Lung (tissue), 12 donors: ENCODE data around the gene PAX6. TPM values are rescaled to one million over a fixed set of nuclear protein-coding genes. Genes with fewer than 3 reads are reported as not detected.

Experiments used
- ATAC-seq: fragments of 200-7000 bp; cut with Tn5 transposase; one replicate; pipeline ENCODE4 v1.9.1; 2020; ENCODE audit warnings: moderate number of reproducible peaks; ENCODE audit not compliant: insufficient read depth, low FRiP score
- DNase-seq, 3 donors: peaks; one replicate each; pipeline ENCODE4 v3.0.0-alpha.2; 2013 to 2017
- H3K27ac ChIP-seq, 2 donors: one replicate each; pipeline ENCODE4 v1.5.1; 2013; ENCODE audit warnings: mild to moderate bottlenecking in 2 of 2, moderate library complexity in 2 of 2, control low read depth in 1 of 2, inconsistent platforms in 1 of 2, low read depth in 1 of 2, low read length in 1 of 2
- H3K27me3 ChIP-seq, 3 donors: one replicate each; pipeline ENCODE4 v1.5.1; 2013; ENCODE audit warnings: low read length in 2 of 3; ENCODE audit not compliant: control insufficient read depth in 3 of 3, insufficient read depth in 3 of 3
- H3K36me3 ChIP-seq, 4 donors: one replicate each; pipeline ENCODE4 v1.5.1; 2013; ENCODE audit warnings: low read length in 4 of 4, mild to moderate bottlenecking in 1 of 4, moderate library complexity in 1 of 4; ENCODE audit not compliant: control insufficient read depth in 4 of 4, insufficient read depth in 4 of 4
- H3K4me1 ChIP-seq, 5 donors: one replicate each; pipeline ENCODE4 v1.5.1; 2013; ENCODE audit warnings: low read length in 5 of 5, mild to moderate bottlenecking in 2 of 5, moderate library complexity in 1 of 5; ENCODE audit not compliant: control insufficient read depth in 5 of 5, insufficient read depth in 5 of 5
- H3K4me3 ChIP-seq: one replicate; pipeline ENCODE4 v1.5.1; 2013; ENCODE audit warnings: mild to moderate bottlenecking, control low read depth, moderate library complexity
- H3K9ac ChIP-seq, 2 donors: one replicate each; pipeline ENCODE4 v1.5.1; 2013; ENCODE audit warnings: low read length in 2 of 2, control low read depth in 1 of 2; ENCODE audit not compliant: insufficient read depth in 1 of 2
- H3K9me3 ChIP-seq, 4 donors: one replicate each; pipeline ENCODE4 v1.5.1; 2013; ENCODE audit warnings: low read length in 3 of 4, mild to moderate bottlenecking in 1 of 4, moderate library complexity in 1 of 4; ENCODE audit not compliant: control insufficient read depth in 4 of 4, insufficient read depth in 3 of 4
- WGBS, 2 donors: extraction: QIAGEN DNeasy Blood & Tissue Kit; methylation state at CpG; one replicate each; pipeline ENCODE4 v1.1.7; 2013; 5-methylcytosine and 5-hydroxymethylcytosine counted together
- polyA plus RNA-seq, 2 donors: library from polyadenylated mRNA; stranded (reverse); fragments of 200-250 nt; gene quantifications; one replicate each; pipeline ENCODE4 v1.2.1, GENCODE V29; 2013
- total RNA-seq, 2 donors: library from RNA; depleted of rRNA in 1 of 2; stranded (reverse); fragments of >200 nt in 1 of 2; gene quantifications; one replicate each; pipeline ENCODE4 v1.2.1, GENCODE V29; 2014 to 2021
- TF ChIP-seq, protein P1 (sequence below): IDR thresholded peaks from 2 replicates; pipeline ENCODE4 v1.5.1; 2012; ENCODE audit warnings: mild to moderate bottlenecking; ENCODE audit errors: control extremely low read depth, extremely low read depth
- donor health status: control.
- donor health status: control.
- donor health status: Bipolar disorder and iron deficiency.
- donor health status: healthy.
- donor health status: DM: yes; HTN: yes; CAD: no.

The PAX6 gene
- total and polyA plus RNA-seq, 4 donors = 0.01 TPM; not detected in 3

DNA sequence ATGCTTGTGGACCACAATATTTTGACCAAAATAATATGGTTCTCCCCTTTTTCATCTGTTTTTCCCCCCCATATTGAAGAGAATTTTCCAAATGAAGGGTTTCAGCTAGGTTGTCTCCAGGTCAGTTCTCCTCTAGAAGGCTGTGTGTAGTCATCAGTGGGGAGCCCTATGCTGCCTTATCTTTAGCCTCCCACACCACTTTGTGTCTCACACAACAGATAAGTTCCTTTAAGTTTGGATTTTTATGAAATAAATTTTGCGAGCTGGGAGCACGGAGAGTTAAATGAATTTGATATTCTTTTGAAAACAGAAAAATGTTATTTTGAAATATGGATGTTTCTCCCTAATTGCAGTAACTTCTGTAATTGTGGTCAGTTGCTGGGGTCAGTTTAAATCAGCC is 28.9 kb downstream of the PAX6 start:
- DNase-seq (no peak), ATAC-seq (no peak)
- 92 to 98% methylated on average over 2 of the region's 2 CpGs for WGBS, 2 donors
- H3K27me3 ChIP-seq = peaks cover 0 to 23% (median 0%) of the 10 kb centered on the region in 3 donors
- TF ChIP-seq, protein P1, sequence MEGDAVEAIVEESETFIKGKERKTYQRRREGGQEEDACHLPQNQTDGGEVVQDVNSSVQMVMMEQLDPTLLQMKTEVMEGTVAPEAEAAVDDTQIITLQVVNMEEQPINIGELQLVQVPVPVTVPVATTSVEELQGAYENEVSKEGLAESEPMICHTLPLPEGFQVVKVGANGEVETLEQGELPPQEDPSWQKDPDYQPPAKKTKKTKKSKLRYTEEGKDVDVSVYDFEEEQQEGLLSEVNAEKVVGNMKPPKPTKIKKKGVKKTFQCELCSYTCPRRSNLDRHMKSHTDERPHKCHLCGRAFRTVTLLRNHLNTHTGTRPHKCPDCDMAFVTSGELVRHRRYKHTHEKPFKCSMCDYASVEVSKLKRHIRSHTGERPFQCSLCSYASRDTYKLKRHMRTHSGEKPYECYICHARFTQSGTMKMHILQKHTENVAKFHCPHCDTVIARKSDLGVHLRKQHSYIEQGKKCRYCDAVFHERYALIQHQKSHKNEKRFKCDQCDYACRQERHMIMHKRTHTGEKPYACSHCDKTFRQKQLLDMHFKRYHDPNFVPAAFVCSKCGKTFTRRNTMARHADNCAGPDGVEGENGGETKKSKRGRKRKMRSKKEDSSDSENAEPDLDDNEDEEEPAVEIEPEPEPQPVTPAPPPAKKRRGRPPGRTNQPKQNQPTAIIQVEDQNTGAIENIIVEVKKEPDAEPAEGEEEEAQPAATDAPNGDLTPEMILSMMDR = no peak
- H3K36me3 ChIP-seq = peaks cover 0 to 2% (median 0%) of the 10 kb centered on the region in 4 donors
- peaks cover 0 to 2% (median 0%) of the 10 kb centered on the region in 4 donors for H3K9me3 ChIP-seq
- no peak overlapping the region for H3K9ac ChIP-seq
- no peaks in the 10 kb centered on the region for H3K4me1 ChIP-seq
- no peak overlapping the region for H3K4me3 ChIP-seq
- no peak overlapping the region for H3K27ac ChIP-seq

GRCh38 chr11:31780480-31780971 is 30.6 kb downstream of the PAX6 start:
- 92 to 98% methylated on average over 5 of the region's 5 CpGs for WGBS, 2 donors
- ATAC-seq (no peak), DNase-seq (no peak)
- Histone ChIP-seq H3K27ac (no peak overlapping the region), H3K36me3 (no peaks in the 10 kb centered on the region), H3K4me1 (no peaks in the 10 kb centered on the region), H3K9me3 (peaks cover 0 to 2% (median 0%) of the 10 kb centered on the region in 4 donors), H3K9ac (no peak overlapping the region), H3K27me3 (peaks cover 0 to 12% (median 0%) of the 10 kb centered on the region in 3 donors), H3K4me3 (no peak overlapping the region)
- TF ChIP-seq, protein P1 = no peak

- Histone ChIP-seq H3K9ac (no peak overlapping the region), H3K9me3 (peaks cover 0 to 2% (median 0%) of the 10 kb centered on the region in 4 donors), H3K27me3 (peaks cover 0 to 12% (median 0%) of the 10 kb centered on the region in 3 donors), H3K4me1 (no peaks in the 10 kb centered on the region), H3K4me3 (no peak overlapping the region), H3K36me3 (no peaks in the 10 kb centered on the region), H3K27ac (no peak overlapping the region)
- TF ChIP-seq, protein P1 = no peak
- ATAC-seq (no peak), DNase-seq (no peak)
- WGBS, 2 donors = 94 to 99% methylated on average over 4 of the region's 4 CpGs
Measured at GRCh38 chr11:31780078-31780477, 31.0 kb downstream of the PAX6 start.

GRCh38 chr11:31779374-31779791 is 31.7 kb downstream of the PAX6 start:
- DNase-seq (no peak), ATAC-seq (no peak)
- Histone ChIP-seq H3K4me1 (no peaks in the 10 kb centered on the region), H3K9ac (no peak overlapping the region), H3K4me3 (no peak overlapping the region), H3K9me3 (peaks cover 0 to 2% (median 0%) of the 10 kb centered on the region in 4 donors), H3K27ac (no peak overlapping the region), H3K27me3 (peaks cover 0 to 14% (median 0%) of the 10 kb centered on the region in 3 donors), H3K36me3 (no peaks in the 10 kb centered on the region)
- 84 to 85% methylated on average over 6 of the region's 6 CpGs for WGBS, 2 donors
- TF ChIP-seq, protein P1 = no peak
